Panc1 (cell line): ENCODE measurements around the gene PGLYRP3. TPM values are rescaled to one million over a fixed set of nuclear protein-coding genes. Genes with fewer than 3 reads are reported as not detected.

Experiments
- ATAC-seq: fragments of 200-7000 bp; cut with Tn5 transposase; 2 replicates; pipeline ENCODE4 v1.9.1; 2020; ENCODE audit warnings: mild to moderate bottlenecking, moderate library complexity
- BruUV-seq: library from RNA; stranded (reverse); fragments of 400-500 nt; replicated peaks from 2 replicates; lab custom pipeline; 2021; lab: Mats Ljungman, UMichigan
- CTCF ChIA-PET: fragments of 300-600 bp; sonication (Branson Sonifier 250); formaldehyde crosslinking; loops from one replicate; lab custom pipeline; 2022; ENCODE audit warnings: antibody characterized with exemption; lab: Charles Lee
- POLR2A ChIA-PET: fragments of 300-600 bp; sonication (Branson Sonifier 250); formaldehyde crosslinking; loops from one replicate; lab custom pipeline; 2022; ENCODE audit warnings: antibody characterized with exemption; lab: Charles Lee
- DNase-seq: peaks from one replicate; pipeline ENCODE4 v3.0.0-alpha.2; 2010; ENCODE audit warnings: low read depth, low spot score
- H3K27ac ChIP-seq: 2 replicates; pipeline ENCODE4 v1.5.1; 2011; ENCODE audit warnings: mild to moderate bottlenecking, low read length, inconsistent platforms
- H3K27me3 ChIP-seq: fragments of 200-500 bp; sonication (Bioruptor generic); 2 replicates; pipeline ENCODE4 v1.6.0; 2014; ENCODE audit warnings: low read length, inconsistent platforms; ENCODE audit not compliant: control insufficient read depth, insufficient read depth
- H3K36me3 ChIP-seq: fragments of 200-500 bp; sonication (Bioruptor generic); 2 replicates; pipeline ENCODE4 v1.5.1; 2014; ENCODE audit warnings: inconsistent platforms, mild to moderate bottlenecking, low read length, moderate library complexity; ENCODE audit not compliant: control insufficient read depth, insufficient read depth
- H3K4me1 ChIP-seq: 2 replicates; pipeline ENCODE4 v1.5.1; 2011; ENCODE audit warnings: inconsistent platforms, mild to moderate bottlenecking, low read length, moderate library complexity; ENCODE audit not compliant: control insufficient read depth, insufficient read depth
- H3K4me3 ChIP-seq, 2 experiments: 2 replicates each; pipeline ENCODE4 v1.5.1; 2011 to 2012; ENCODE audit warnings: low read depth in 2 of 2, low read length in 2 of 2, mild to moderate bottlenecking in 2 of 2, inconsistent platforms in 1 of 2, moderate library complexity in 1 of 2
- H3K9me3 ChIP-seq: fragments of 200-500 bp; sonication (Bioruptor generic); 2 replicates; pipeline ENCODE4 v1.5.1; 2014; ENCODE audit warnings: low read depth, mild to moderate bottlenecking, inconsistent platforms, low read length, moderate library complexity; ENCODE audit not compliant: control insufficient read depth, insufficient read depth
- POLR2AphosphoS5 ChIP-seq: IDR thresholded peaks from 2 replicates; pipeline ENCODE4 v1.6.1; 2012; ENCODE audit warnings: mild to moderate bottlenecking, low read depth, low read length, moderate library complexity
- REST ChIP-seq, 2 experiments: IDR thresholded peaks; 2 replicates each; pipeline ENCODE4 v1.6.1; 2011 to 2012; ENCODE audit warnings: low read depth in 2 of 2, control low read depth in 1 of 2, low read length in 1 of 2, mild to moderate bottlenecking in 1 of 2, moderate library complexity in 1 of 2; ENCODE audit not compliant: insufficient read depth in 1 of 2
- SIN3A ChIP-seq: IDR thresholded peaks from 2 replicates; pipeline ENCODE4 v1.6.1; 2012; ENCODE audit warnings: low read depth, mild to moderate bottlenecking, low read length, moderate library complexity, borderline replicate concordance; ENCODE audit not compliant: insufficient read depth
- TCF7L2 ChIP-seq: IDR thresholded peaks from 2 replicates; pipeline ENCODE4 v1.6.1; 2011; ENCODE audit warnings: mild to moderate bottlenecking, low read depth, low read length, inconsistent platforms
- in situ Hi-C: cut with HindIII; loops from 2 replicates; pipeline ENCODE4 v1.10.0; 2016; ENCODE audit warnings: low sequenced_read_pairs, low pct_unique_long_range_greater_than_20kb
- intact Hi-C: fragments of 100-400 bp; cut with micrococcal nuclease; formaldehyde crosslinking; loops from one replicate; pipeline ENCODE4 v1.10.0; 2022; ENCODE audit not compliant: unreplicated experiment
- total RNA-seq: library from RNA; stranded (reverse); gene quantifications from one replicate; pipeline ENCODE4 v1.2.1, GENCODE V29; 2021; ENCODE audit not compliant: unreplicated experiment
- TF ChIP-seq, protein P1 (sequence below): fragments of 450-650 bp; IDR thresholded peaks from 2 replicates; pipeline ENCODE4 v1.5.1; 2017; ENCODE audit warnings: mild to moderate bottlenecking

The PGLYRP3 gene
- total RNA-seq, 1 experiment from 2014 or later, result not detected

DNA sequence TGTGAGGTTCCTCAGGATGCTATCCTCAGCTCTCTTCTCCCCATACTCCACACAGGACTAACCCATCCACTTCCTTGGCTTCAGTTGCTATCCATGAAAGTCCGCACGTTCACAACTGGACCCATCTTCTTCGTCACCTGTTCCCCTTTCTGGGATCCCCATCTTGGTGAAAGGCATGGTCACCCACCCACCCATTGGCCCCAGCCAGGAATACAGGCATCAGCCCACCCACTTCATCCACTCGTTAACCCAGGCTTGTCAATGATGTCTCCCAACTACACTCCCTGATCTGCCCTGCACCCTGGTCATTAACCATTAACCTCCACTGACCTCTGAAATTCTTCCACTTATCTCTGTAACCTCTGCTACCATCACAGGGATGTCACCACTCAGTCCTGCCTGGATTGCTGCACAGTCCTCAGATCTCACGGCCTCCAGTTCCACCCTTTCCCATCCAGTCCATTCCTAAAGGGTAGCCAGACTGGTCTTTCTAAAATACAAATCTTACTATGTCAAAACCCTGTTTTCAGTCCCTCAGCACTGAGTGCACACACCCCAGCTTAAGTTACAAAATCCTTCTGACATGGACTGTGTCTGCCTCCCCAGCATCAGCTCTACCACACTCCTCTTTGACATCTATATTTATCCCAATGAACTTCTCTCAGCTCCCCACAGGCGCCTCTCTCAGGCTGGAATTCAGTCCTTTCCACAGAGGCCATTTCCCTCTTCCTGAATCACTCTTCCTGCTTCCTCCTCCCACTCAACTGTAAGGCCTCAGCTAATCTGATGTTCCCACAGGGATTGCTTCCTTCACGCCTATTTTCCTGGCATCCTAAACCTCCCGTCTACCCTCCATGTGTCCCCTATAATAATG is 25.5 kb upstream of the PGLYRP3 start:
- ATAC-seq (no peak), DNase-seq (no peak)
- intact Hi-C loops (no loop called here), in situ Hi-C loops (no loop called here)
- BruUV-seq, result no TSS peak
- H3K27me3 ChIP-seq, result peaks cover 6% of the 10 kb centered on the region
- POLR2A ChIA-PET, result no interaction called here
- no peaks in the 10 kb centered on the region for H3K9me3 ChIP-seq
- no peaks in the 10 kb centered on the region for H3K36me3 ChIP-seq
- TF ChIP-seq TCF7L2, result no peak
- TF ChIP-seq POLR2AphosphoS5, result no peak
- TF ChIP-seq SIN3A, result no peak
- TF ChIP-seq, protein P1, sequence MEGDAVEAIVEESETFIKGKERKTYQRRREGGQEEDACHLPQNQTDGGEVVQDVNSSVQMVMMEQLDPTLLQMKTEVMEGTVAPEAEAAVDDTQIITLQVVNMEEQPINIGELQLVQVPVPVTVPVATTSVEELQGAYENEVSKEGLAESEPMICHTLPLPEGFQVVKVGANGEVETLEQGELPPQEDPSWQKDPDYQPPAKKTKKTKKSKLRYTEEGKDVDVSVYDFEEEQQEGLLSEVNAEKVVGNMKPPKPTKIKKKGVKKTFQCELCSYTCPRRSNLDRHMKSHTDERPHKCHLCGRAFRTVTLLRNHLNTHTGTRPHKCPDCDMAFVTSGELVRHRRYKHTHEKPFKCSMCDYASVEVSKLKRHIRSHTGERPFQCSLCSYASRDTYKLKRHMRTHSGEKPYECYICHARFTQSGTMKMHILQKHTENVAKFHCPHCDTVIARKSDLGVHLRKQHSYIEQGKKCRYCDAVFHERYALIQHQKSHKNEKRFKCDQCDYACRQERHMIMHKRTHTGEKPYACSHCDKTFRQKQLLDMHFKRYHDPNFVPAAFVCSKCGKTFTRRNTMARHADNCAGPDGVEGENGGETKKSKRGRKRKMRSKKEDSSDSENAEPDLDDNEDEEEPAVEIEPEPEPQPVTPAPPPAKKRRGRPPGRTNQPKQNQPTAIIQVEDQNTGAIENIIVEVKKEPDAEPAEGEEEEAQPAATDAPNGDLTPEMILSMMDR, result no peak
- TF ChIP-seq REST (IDR thresholded peaks at IDR 0.05; ENCODE audit: insufficient read depth in 1 of 2, low read depth in 2 of 2, low read length in 1 of 2), result no peak
- CTCF ChIA-PET, result no interaction called here
- H3K27ac ChIP-seq, result no peak overlapping the region
- H3K4me1 ChIP-seq, result no peaks in the 10 kb centered on the region
- no peak overlapping the region for H3K4me3 ChIP-seq

- ChIA-PET POLR2A (interaction anchor here (0.6 to 0.7 kb wide), 2 partner anchors 131 to 196 kb away, joined by 3 to 5 read pairs; no protein-coding TSS in a partner anchor), CTCF (no interaction called here)
- H3K36me3 ChIP-seq, result no peaks in the 10 kb centered on the region
- no peak overlapping the region for H3K27ac ChIP-seq
- no peak for DNase-seq
- H3K27me3 ChIP-seq, result peaks cover 4% of the 10 kb centered on the region
- no peak overlapping the region for H3K4me3 ChIP-seq
- no peak for TF ChIP-seq SIN3A
- in situ Hi-C loops, result no loop called here
- BruUV-seq, result no TSS peak
- ATAC-seq, result no peak
- no peaks in the 10 kb centered on the region for H3K9me3 ChIP-seq
- H3K4me1 ChIP-seq, result no peaks in the 10 kb centered on the region
- intact Hi-C loops, result no loop called here
Measured at GRCh38 chr1:153336650-153337049, 23.9 kb upstream of the PGLYRP3 start.

- CTCF ChIA-PET, result interaction anchor here (0.5 kb wide), 1 partner anchor 149 kb away, joined by 6 read pairs; no protein-coding TSS in a partner anchor
- Histone ChIP-seq H3K4me1 (no peaks in the 10 kb centered on the region), H3K27me3 (no peaks in the 10 kb centered on the region; the same call in 1 of the 2 replicates), H3K27ac (no peak overlapping the region), H3K36me3 (no peaks in the 10 kb centered on the region), H3K4me3 (no peak overlapping the region), H3K9me3 (no peaks in the 10 kb centered on the region; the same call in 1 of the 2 replicates)
- POLR2A ChIA-PET, result no interaction called here
- intact Hi-C loops, result no loop called here
- ATAC-seq, result no peak
- TF ChIP-seq POLR2AphosphoS5 (no peak), SIN3A (no peak), REST (IDR thresholded peaks at IDR 0.05; ENCODE audit: insufficient read depth in 1 of 2, low read depth in 2 of 2, low read length in 1 of 2) (no peak), TCF7L2 (no peak)
- TF ChIP-seq, protein P1, result no peak
- no peak for DNase-seq
- no TSS peak for BruUV-seq
- in situ Hi-C loops, result no loop called here
Measured at GRCh38 chr1:153333902-153334301, 21.1 kb upstream of the PGLYRP3 start.
